Kidney epithelial cell (primary cell): Measurements from ENCODE around the gene EEF1AKMT2. TPM values are rescaled to one million over a fixed set of nuclear protein-coding genes. Genes with fewer than 3 reads are reported as not detected.

Experiments
- DNase-seq: peaks from one replicate; pipeline ENCODE4 v3.0.0-alpha.2; 2010; ENCODE audit warnings: low read depth
- H3K27me3 ChIP-seq: 2 replicates; pipeline ENCODE4 v1.6.0; 2011; ENCODE audit warnings: low read length; ENCODE audit not compliant: control insufficient read depth, insufficient read depth
- H3K36me3 ChIP-seq: 2 replicates; pipeline ENCODE4 v1.5.1; 2011; ENCODE audit warnings: low read length; ENCODE audit not compliant: control insufficient read depth, insufficient read depth
- H3K4me3 ChIP-seq: 2 replicates; pipeline ENCODE4 v1.5.1; 2011; ENCODE audit warnings: low read depth, mild to moderate bottlenecking, control low read depth, low read length
- CTCF ChIP-seq: IDR thresholded peaks from 2 replicates; pipeline ENCODE4 v1.5.1; 2011; ENCODE audit warnings: mild to moderate bottlenecking, moderate library complexity, low read length, control low read depth, inconsistent platforms; ENCODE audit not compliant: insufficient read depth, poor library complexity, severe bottlenecking
- total RNA-seq: library from RNA; depleted of rRNA; stranded (reverse); fragments of >200 nt; gene quantifications from 2 replicates; pipeline ENCODE4 v1.2.3, GENCODE V29; 2015

The EEF1AKMT2 gene
- total RNA-seq, 1 donor from 2014 or later = 13.5 TPM

GRCh38 chr10:124724279-124725027 lies 67.2 kb downstream of the EEF1AKMT2 start:
- no peak for TF ChIP-seq CTCF
- no peaks in the 10 kb centered on the region for H3K36me3 ChIP-seq
- no peak overlapping the region for H3K4me3 ChIP-seq
- no peaks in the 10 kb centered on the region for H3K27me3 ChIP-seq
- DNase-seq = no peak

- H3K36me3 ChIP-seq = no peaks in the 10 kb centered on the region
- no peak for DNase-seq
- TF ChIP-seq CTCF = no peak
- H3K27me3 ChIP-seq = no peaks in the 10 kb centered on the region
- H3K4me3 ChIP-seq = no peak overlapping the region
These were observed 67.9 kb downstream of the EEF1AKMT2 start for GRCh38 chr10:124723826-124724225.

GRCh38 chr10:124722798-124723783 lies 68.6 kb downstream of the EEF1AKMT2 start:
- no peaks in the 10 kb centered on the region for H3K36me3 ChIP-seq
- no peaks in the 10 kb centered on the region for H3K27me3 ChIP-seq
- no peak overlapping the region for H3K4me3 ChIP-seq
- DNase-seq = no peak
- TF ChIP-seq CTCF = no peak

- Histone ChIP-seq H3K27me3 (no peaks in the 10 kb centered on the region), H3K36me3 (no peaks in the 10 kb centered on the region), H3K4me3 (no peak overlapping the region)
- TF ChIP-seq CTCF = no peak
- DNase-seq = no peak
These were observed 70.2 kb downstream of the EEF1AKMT2 start for GRCh38 chr10:124721330-124722045.

- Histone ChIP-seq H3K4me3 (no peak overlapping the region), H3K36me3 (no peaks in the 10 kb centered on the region), H3K27me3 (no peaks in the 10 kb centered on the region)
- DNase-seq = no peak
- TF ChIP-seq CTCF = peak; percentile 32
These were observed 72.4 kb downstream of the EEF1AKMT2 start for GRCh38 chr10:124719213-124719851.
